SK-N-SH treated with all-trans-retinoic acid at 6 μM for 48 hours (cell line): ENCODE data around the gene MTA1.

ENCODE experiments used
- ARNTL ChIP-seq: fragments of 450-650 bp; formaldehyde crosslinking; IDR thresholded peaks from 2 replicates; pipeline ENCODE4 v1.5.0; 2020; ENCODE audit warnings: low read depth, mild to moderate bottlenecking, moderate library complexity, borderline replicate concordance
- CSRNP3 ChIP-seq: fragments of 250-450 bp; sonication (Bioruptor Pico); IDR thresholded peaks from 2 replicates; pipeline ENCODE4 v1.5.1; 2021; ENCODE audit warnings: mild to moderate bottlenecking, moderate library complexity
- ISL1 ChIP-seq: fragments of 250-450 bp; sonication (Bioruptor Pico); IDR thresholded peaks from 2 replicates; pipeline ENCODE4 v2.1.2; 2022; ENCODE audit warnings: mild to moderate bottlenecking, moderate library complexity
- PPARA ChIP-seq: fragments of 250-450 bp; sonication (Bioruptor Pico); IDR thresholded peaks from 2 replicates; pipeline ENCODE4 v1.5.0; 2020; ENCODE audit warnings: mild to moderate bottlenecking, borderline replicate concordance
- TOX ChIP-seq: fragments of 250-450 bp; sonication (Bioruptor Pico); IDR thresholded peaks from 2 replicates; pipeline ENCODE4 v1.8.0; 2021; ENCODE audit warnings: mild to moderate bottlenecking, moderate library complexity, borderline replicate concordance
- ZC3H10 ChIP-seq: fragments of 250-450 bp; sonication (Bioruptor Pico); IDR thresholded peaks from 2 replicates; pipeline ENCODE4 v1.5.1; 2021; ENCODE audit warnings: mild to moderate bottlenecking, moderate library complexity
- ZFP3 ChIP-seq: fragments of 250-450 bp; sonication (Bioruptor Pico); IDR thresholded peaks from 2 replicates; pipeline ENCODE4 v1.5.0; 2020; ENCODE audit warnings: mild to moderate bottlenecking, moderate library complexity
- ZNF565 ChIP-seq: fragments of 450-650 bp; formaldehyde crosslinking; conservative IDR thresholded peaks from 2 replicates; pipeline ENCODE4 v1.5.0; 2020; ENCODE audit warnings: low read depth, mild to moderate bottlenecking, moderate library complexity
- TF ChIP-seq, protein P1 (sequence below): fragments of 250-450 bp; sonication (Bioruptor Pico); IDR thresholded peaks from 2 replicates; pipeline ENCODE4 v1.8.0; 2021; ENCODE audit warnings: low read depth, mild to moderate bottlenecking, moderate library complexity, borderline replicate concordance
- TF ChIP-seq, protein P2 (sequence below): fragments of 250-450 bp; sonication (Bioruptor Pico); IDR thresholded peaks from 2 replicates; pipeline ENCODE4 v1.5.1; 2020; ENCODE audit warnings: low read depth, mild to moderate bottlenecking, moderate library complexity
- TF ChIP-seq, protein P3 (sequence below): fragments of 250-450 bp; sonication (Bioruptor Pico); IDR thresholded peaks from 2 replicates; pipeline ENCODE4 v1.8.0; 2020; ENCODE audit warnings: mild to moderate bottlenecking, moderate library complexity, borderline replicate concordance

DNA sequence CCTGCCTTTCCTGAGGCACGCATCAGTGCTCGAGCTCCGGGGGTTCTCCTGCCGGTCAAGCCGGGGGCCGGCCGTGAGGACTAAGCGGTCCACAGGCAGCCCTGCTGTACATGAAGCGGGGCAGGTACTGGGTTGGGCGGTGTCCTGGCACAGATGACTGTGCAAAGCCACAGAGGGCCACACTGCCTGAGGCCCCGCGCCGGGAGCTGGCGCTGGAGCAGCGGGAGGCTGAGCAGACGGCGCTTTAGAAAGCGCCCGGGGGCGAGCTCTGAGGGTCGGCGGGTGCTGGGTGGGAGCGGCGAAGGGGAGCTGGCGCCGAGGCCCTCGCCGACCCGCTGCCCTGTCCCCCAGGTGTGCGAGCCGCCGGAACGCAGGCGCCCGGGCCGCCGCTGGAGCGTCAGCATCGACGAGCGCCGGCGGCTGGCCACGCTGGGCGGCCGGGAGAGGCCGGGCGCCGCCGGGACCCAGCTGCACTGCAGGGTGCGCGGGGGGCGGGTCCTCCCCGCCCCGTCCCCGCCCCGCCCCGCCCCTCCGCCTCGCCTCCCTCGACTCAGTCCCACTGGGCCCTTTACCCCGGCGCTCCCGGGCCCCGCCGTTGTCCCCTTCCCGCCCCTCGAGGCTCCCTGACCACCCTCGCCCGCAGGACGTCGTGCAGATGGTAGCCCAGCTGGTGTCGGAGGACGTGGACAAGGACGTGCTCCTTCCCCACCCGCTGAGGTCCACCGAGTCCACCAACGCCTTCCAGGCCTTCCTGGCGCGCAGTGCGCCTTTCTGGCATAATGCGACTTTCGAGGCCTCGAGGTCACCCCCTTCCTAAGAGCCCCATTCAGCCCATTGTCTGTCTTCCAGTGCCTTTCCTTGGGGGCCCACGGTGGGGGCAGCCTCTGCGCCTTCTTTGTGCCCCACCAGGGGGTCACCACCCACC, 8.3 kb upstream of the MTA1 start:
- TF ChIP-seq, protein P1, sequence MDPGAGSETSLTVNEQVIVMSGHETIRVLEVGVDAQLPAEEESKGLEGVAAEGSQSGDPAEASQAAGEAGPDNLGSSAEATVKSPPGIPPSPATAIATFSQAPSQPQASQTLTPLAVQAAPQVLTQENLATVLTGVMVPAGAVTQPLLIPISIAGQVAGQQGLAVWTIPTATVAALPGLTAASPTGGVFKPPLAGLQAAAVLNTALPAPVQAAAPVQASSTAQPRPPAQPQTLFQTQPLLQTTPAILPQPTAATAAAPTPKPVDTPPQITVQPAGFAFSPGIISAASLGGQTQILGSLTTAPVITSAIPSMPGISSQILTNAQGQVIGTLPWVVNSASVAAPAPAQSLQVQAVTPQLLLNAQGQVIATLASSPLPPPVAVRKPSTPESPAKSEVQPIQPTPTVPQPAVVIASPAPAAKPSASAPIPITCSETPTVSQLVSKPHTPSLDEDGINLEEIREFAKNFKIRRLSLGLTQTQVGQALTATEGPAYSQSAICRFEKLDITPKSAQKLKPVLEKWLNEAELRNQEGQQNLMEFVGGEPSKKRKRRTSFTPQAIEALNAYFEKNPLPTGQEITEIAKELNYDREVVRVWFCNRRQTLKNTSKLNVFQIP (CRISPR knock-in tag), result no peak
- TF ChIP-seq ZNF565 (no peak), ZFP3 (no peak), TOX (CRISPR knock-in tag) (no peak), PPARA (CRISPR knock-in tag) (no peak), ARNTL (CRISPR knock-in tag) (no peak), ZC3H10 (no peak), CSRNP3 (CRISPR knock-in tag) (no peak), ISL1 (CRISPR knock-in tag) (no peak)
- TF ChIP-seq, protein P2, sequence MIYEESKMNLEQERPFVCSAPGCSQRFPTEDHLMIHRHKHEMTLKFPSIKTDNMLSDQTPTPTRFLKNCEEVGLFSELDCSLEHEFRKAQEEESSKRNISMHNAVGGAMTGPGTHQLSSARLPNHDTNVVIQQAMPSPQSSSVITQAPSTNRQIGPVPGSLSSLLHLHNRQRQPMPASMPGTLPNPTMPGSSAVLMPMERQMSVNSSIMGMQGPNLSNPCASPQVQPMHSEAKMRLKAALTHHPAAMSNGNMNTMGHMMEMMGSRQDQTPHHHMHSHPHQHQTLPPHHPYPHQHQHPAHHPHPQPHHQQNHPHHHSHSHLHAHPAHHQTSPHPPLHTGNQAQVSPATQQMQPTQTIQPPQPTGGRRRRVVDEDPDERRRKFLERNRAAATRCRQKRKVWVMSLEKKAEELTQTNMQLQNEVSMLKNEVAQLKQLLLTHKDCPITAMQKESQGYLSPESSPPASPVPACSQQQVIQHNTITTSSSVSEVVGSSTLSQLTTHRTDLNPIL (CRISPR knock-in tag), result no peak
- TF ChIP-seq, protein P3, sequence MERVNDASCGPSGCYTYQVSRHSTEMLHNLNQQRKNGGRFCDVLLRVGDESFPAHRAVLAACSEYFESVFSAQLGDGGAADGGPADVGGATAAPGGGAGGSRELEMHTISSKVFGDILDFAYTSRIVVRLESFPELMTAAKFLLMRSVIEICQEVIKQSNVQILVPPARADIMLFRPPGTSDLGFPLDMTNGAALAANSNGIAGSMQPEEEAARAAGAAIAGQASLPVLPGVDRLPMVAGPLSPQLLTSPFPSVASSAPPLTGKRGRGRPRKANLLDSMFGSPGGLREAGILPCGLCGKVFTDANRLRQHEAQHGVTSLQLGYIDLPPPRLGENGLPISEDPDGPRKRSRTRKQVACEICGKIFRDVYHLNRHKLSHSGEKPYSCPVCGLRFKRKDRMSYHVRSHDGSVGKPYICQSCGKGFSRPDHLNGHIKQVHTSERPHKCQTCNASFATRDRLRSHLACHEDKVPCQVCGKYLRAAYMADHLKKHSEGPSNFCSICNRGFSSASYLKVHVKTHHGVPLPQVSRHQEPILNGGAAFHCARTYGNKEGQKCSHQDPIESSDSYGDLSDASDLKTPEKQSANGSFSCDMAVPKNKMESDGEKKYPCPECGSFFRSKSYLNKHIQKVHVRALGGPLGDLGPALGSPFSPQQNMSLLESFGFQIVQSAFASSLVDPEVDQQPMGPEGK (CRISPR knock-in tag), result no peak
